Endothelial cell of umbilical vein (primary cell): Measurements from ENCODE around the gene MYO1E. TPM values are rescaled to one million over a fixed set of nuclear protein-coding genes. Genes with fewer than 3 reads are reported as not detected.

Experiments
- BruUV-seq: library from RNA; stranded (reverse); fragments of 400-500 nt; replicated peaks from 2 replicates; lab custom pipeline; 2021; lab: Mats Ljungman, UMichigan
- CTCF ChIA-PET: fragments of 300-600, 350-600 bp; sonication (Branson Sonifier 250); formaldehyde crosslinking; loops from one replicate; lab custom pipeline; 2021; ENCODE audit warnings: antibody characterized with exemption, inconsistent platforms; lab: Charles Lee
- POLR2A ChIA-PET: fragments of 300-600, 350-600 bp; sonication (Branson Sonifier 250); formaldehyde crosslinking; loops from one replicate; lab custom pipeline; 2021; ENCODE audit warnings: antibody characterized with exemption, inconsistent platforms; lab: Charles Lee
- DNase-seq: peaks from one replicate; pipeline ENCODE4 v3.0.0-alpha.2; 2011; ENCODE audit warnings: low read depth, low spot score
- FAIRE-seq: peaks from 2 replicates; lab custom pipeline; 2011; peaks lifted over from hg19 to GRCh38; lab: Jason Lieb, UNC
- H2AFZ ChIP-seq: 2 replicates; pipeline ENCODE4 v1.6.0; 2012; ENCODE audit warnings: low read depth, low read length, control low read depth, inconsistent platforms
- H3K27ac ChIP-seq: 2 replicates; pipeline ENCODE4 v1.5.1; 2011; ENCODE audit warnings: low read depth, mild to moderate bottlenecking, control low read depth, low read length, moderate library complexity; ENCODE audit not compliant: insufficient read depth
- H3K27me3 ChIP-seq, 2 experiments: 2 replicates each; pipeline versions ENCODE4 v1.6.0 to v1.6.1; 2011; ENCODE audit warnings: low read length in 2 of 2, mixed read lengths in 1 of 2; ENCODE audit not compliant: control insufficient read depth in 2 of 2, insufficient read depth in 2 of 2
- H3K36me3 ChIP-seq, 2 experiments: 2 replicates in 1 of 2; 3 replicates in 1 of 2; pipeline ENCODE4 v1.5.1; 2011; ENCODE audit warnings: low read length in 2 of 2, mild to moderate bottlenecking in 1 of 2, moderate library complexity in 1 of 2; ENCODE audit not compliant: control insufficient read depth in 2 of 2, insufficient read depth in 2 of 2; ENCODE audit errors: extremely low read depth in 1 of 2
- H3K4me1 ChIP-seq: 3 replicates; pipeline ENCODE4 v1.5.1; 2011; ENCODE audit warnings: mild to moderate bottlenecking, low read length; ENCODE audit not compliant: control insufficient read depth, insufficient read depth; ENCODE audit errors: extremely low read depth
- H3K4me2 ChIP-seq: 2 replicates; pipeline ENCODE4 v1.6.1; 2011; ENCODE audit warnings: low read length, control low read depth, mixed read lengths; ENCODE audit not compliant: insufficient read depth
- H3K4me3 ChIP-seq, 3 experiments: fragments of 200-600 bp in 1 of 3; sonication (generic), shearing (Covaris generic) in 1 of 3; replicated peaks in 1 of 3; 2 replicates each; pipeline ENCODE4 v1.5.1; 2011 to 2016; ENCODE audit warnings: control low read depth in 3 of 3, low read length in 3 of 3, mild to moderate bottlenecking in 2 of 3, inconsistent platforms in 1 of 3, low read depth in 1 of 3, moderate library complexity in 1 of 3; ENCODE audit not compliant: insufficient read depth in 1 of 3
- H3K79me2 ChIP-seq: 2 replicates; pipeline ENCODE4 v1.6.0; 2012; ENCODE audit warnings: low read length, inconsistent platforms; ENCODE audit not compliant: control insufficient read depth, insufficient read depth
- H3K9ac ChIP-seq: replicated peaks from 2 replicates; pipeline ENCODE3; 2011; ENCODE audit warnings: low read length, control low read depth; ENCODE audit not compliant: insufficient read depth; ENCODE audit errors: extremely low read depth
- H3K9me1 ChIP-seq: replicated peaks from 3 replicates; pipeline ENCODE4 v1.6.0; 2011; ENCODE audit warnings: mild to moderate bottlenecking, low read length; ENCODE audit not compliant: control insufficient read depth, insufficient read depth; ENCODE audit errors: extremely low read depth
- H3K9me3 ChIP-seq: replicated peaks from 2 replicates; pipeline ENCODE4 v1.5.1; 2012; ENCODE audit warnings: low read length, inconsistent platforms; ENCODE audit not compliant: control insufficient read depth, insufficient read depth
- H4K20me1 ChIP-seq: replicated peaks from 2 replicates; pipeline ENCODE3; 2011; ENCODE audit warnings: mild to moderate bottlenecking, low read length; ENCODE audit not compliant: control insufficient read depth, insufficient read depth; ENCODE audit errors: extremely low read depth
- EZH2 ChIP-seq: IDR thresholded peaks from 2 replicates; pipeline ENCODE4 v1.6.1; 2012; ENCODE audit warnings: borderline replicate concordance, low read depth, mild to moderate bottlenecking, moderate library complexity, low read length, inconsistent platforms; ENCODE audit not compliant: severe bottlenecking
- FOS ChIP-seq: IDR thresholded peaks from 2 replicates; pipeline ENCODE4 v1.6.1; 2011; ENCODE audit warnings: mild to moderate bottlenecking, low read length, moderate library complexity, borderline replicate concordance; ENCODE audit not compliant: insufficient read depth
- GATA2 ChIP-seq: IDR thresholded peaks from 2 replicates; pipeline ENCODE4 v1.7.0; 2011; ENCODE audit warnings: low read depth, mild to moderate bottlenecking, moderate library complexity, mixed read lengths, low read length; ENCODE audit not compliant: insufficient read length, insufficient read depth
- JUN ChIP-seq: IDR thresholded peaks from 2 replicates; pipeline ENCODE4 v1.6.1; 2011; ENCODE audit warnings: borderline replicate concordance, low read depth; ENCODE audit not compliant: insufficient read length, insufficient read depth
- MAX ChIP-seq: IDR thresholded peaks from 2 replicates; pipeline ENCODE4 v1.6.1; 2011; ENCODE audit not compliant: insufficient read depth, insufficient read length
- MYC ChIP-seq: IDR thresholded peaks from one replicate; pipeline ENCODE4 v1.6.1; 2011; ENCODE audit warnings: mild to moderate bottlenecking, low read depth, low read length
- POLR2A ChIP-seq: IDR thresholded peaks from 2 replicates; pipeline ENCODE4 v1.6.1; 2012; ENCODE audit warnings: low read depth, mild to moderate bottlenecking, control low read depth, low read length
- POLR2AphosphoS5 ChIP-seq: IDR thresholded peaks from 2 replicates; pipeline ENCODE4 v1.6.1; 2012; ENCODE audit warnings: low read depth, mild to moderate bottlenecking, control low read depth, low read length, moderate library complexity; ENCODE audit not compliant: insufficient read depth
- dilution Hi-C: fragments of 300-500 bp; cut with MboI; formaldehyde crosslinking; loops from one replicate; pipeline ENCODE4 v1.15.0; 2019; ENCODE audit warnings: low sequenced_read_pairs; ENCODE audit not compliant: extremely low pct_ligation_motif_present
- intact Hi-C: fragments of 100-400 bp; cut with micrococcal nuclease; formaldehyde crosslinking; loops from one replicate; pipeline ENCODE4 v1.10.0; 2022
- polyA plus RNA-seq, 4 experiments: library from polyadenylated mRNA; depleted of rRNA in 3 of 4; stranded (reverse) in 3 of 4; unstranded in 1 of 4; fragments of >200 nt; gene quantifications; 2 replicates each; pipeline versions ENCODE4 v1.2.1 to v1.2.3, GENCODE V29; 2011 to 2012; ENCODE audit warnings: missing spikeins in 1 of 4
- total RNA-seq: library from RNA; stranded (reverse); gene quantifications from 2 replicates; pipeline ENCODE4 v1.2.3, GENCODE V29; 2021
- TF ChIP-seq, protein P1 (sequence below), 2 donors: IDR thresholded peaks; 1 replicate in 1 of 2; 2 replicates in 1 of 2; pipeline ENCODE4 v1.5.1; 2011; ENCODE audit warnings: low read length in 2 of 2, mild to moderate bottlenecking in 2 of 2, moderate library complexity in 2 of 2, control low read depth in 1 of 2, inconsistent platforms in 1 of 2, low read depth in 1 of 2; ENCODE audit not compliant: insufficient read depth in 1 of 2; ENCODE audit errors: extremely low read depth in 1 of 2

MYO1E gene
- total and polyA plus RNA-seq, 2 donors (not counting 3 experiments of a cell fraction or from before 2014, with no cell fraction given), result 31.6 to 218 TPM

DNA sequence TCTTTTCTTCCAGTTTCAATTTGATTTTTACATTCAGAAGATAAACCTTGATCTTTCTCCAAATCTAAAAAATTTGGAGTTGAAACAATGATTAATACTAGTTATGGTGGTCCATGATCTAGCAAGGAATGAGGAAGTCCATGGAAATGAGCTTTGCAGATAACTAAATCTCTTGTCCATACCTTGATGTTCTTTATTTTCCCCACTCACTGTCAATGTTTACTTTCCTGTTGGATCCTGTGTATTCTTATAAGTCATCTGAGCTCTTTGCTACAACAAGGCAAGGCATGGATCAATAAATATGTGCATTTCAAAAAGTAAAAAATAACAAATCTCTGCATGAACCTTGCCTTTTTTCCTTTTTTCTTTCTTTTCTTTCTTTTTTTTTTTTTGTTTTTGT, 6.2 kb upstream of the MYO1E start:
- intact Hi-C loops, result no loop called here

More for the DNA sequence above, 6.2 kb upstream of the MYO1E start:
- Histone ChIP-seq H4K20me1 (no peaks in the 10 kb centered on the region), H2AFZ (no peak overlapping the region), H3K4me2 (no peak overlapping the region), H3K4me3 (no peak overlapping the region), H3K4me1 (no peaks in the 10 kb centered on the region), H3K36me3 (no peaks in the 10 kb centered on the region), H3K27me3 (no peaks in the 10 kb centered on the region), H3K9me1 (no peaks in the 10 kb centered on the region), H3K9ac (no peak overlapping the region), H3K9me3 (no peaks in the 10 kb centered on the region), H3K79me2 (no peaks in the 10 kb centered on the region), H3K27ac (no peak overlapping the region)
- no peak for TF ChIP-seq GATA2
- no peak for TF ChIP-seq EZH2
- TF ChIP-seq, protein P1, sequence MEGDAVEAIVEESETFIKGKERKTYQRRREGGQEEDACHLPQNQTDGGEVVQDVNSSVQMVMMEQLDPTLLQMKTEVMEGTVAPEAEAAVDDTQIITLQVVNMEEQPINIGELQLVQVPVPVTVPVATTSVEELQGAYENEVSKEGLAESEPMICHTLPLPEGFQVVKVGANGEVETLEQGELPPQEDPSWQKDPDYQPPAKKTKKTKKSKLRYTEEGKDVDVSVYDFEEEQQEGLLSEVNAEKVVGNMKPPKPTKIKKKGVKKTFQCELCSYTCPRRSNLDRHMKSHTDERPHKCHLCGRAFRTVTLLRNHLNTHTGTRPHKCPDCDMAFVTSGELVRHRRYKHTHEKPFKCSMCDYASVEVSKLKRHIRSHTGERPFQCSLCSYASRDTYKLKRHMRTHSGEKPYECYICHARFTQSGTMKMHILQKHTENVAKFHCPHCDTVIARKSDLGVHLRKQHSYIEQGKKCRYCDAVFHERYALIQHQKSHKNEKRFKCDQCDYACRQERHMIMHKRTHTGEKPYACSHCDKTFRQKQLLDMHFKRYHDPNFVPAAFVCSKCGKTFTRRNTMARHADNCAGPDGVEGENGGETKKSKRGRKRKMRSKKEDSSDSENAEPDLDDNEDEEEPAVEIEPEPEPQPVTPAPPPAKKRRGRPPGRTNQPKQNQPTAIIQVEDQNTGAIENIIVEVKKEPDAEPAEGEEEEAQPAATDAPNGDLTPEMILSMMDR (IDR thresholded peaks at IDR 0.05; ENCODE audit: extremely low read depth in 1 of 2, insufficient read depth in 1 of 2, low read depth in 1 of 2, low read length in 2 of 2), result no peak
- no peak for TF ChIP-seq POLR2AphosphoS5
- TF ChIP-seq MAX, result no peak
- no peak for TF ChIP-seq MYC
- TF ChIP-seq POLR2A, result no peak
- no peak for TF ChIP-seq FOS
- TF ChIP-seq JUN, result no peak
- DNase-seq (no peak), FAIRE-seq (no peak)
- no TSS peak for BruUV-seq
- ChIA-PET CTCF (interaction anchor here (1.1 to 1.5 kb wide), 2 partner anchors 113 to 132 kb away, joined by 3 to 6 read pairs; no protein-coding TSS in a partner anchor), POLR2A (interaction anchor here (0.7 kb wide), 1 partner anchor 17 kb away, joined by 3 read pairs; no protein-coding TSS in a partner anchor)
- dilution Hi-C loops, result no loop called here
